Left ventricle myocardium inferior (tissue), 1 donor: Measurements from ENCODE around the gene SUV39H2. TPM values are rescaled to one million over a fixed set of nuclear protein-coding genes. Genes with fewer than 3 reads are reported as not detected.

ENCODE experiments used
- DNase-seq: peaks from one replicate; pipeline ENCODE4 v3.0.0-alpha.2; 2020
- H3K27ac ChIP-seq: fragments of 200-600 bp; replicated peaks from 2 replicates; pipeline ENCODE4 v1.8.0; 2021
- H3K27me3 ChIP-seq: fragments of 200-600 bp; 2 replicates; pipeline ENCODE4 v1.8.0; 2021; ENCODE audit warnings: low read depth
- H3K36me3 ChIP-seq: fragments of 200-600 bp; 2 replicates; pipeline ENCODE4 v1.8.0; 2021
- H3K4me1 ChIP-seq: fragments of 200-600 bp; 2 replicates; pipeline ENCODE4 v1.8.0; 2021
- H3K4me3 ChIP-seq: fragments of 200-600 bp; 2 replicates; pipeline ENCODE4 v1.8.0; 2021; ENCODE audit warnings: mild to moderate bottlenecking, moderate library complexity
- H3K9me3 ChIP-seq: fragments of 200-600 bp; replicated peaks from 2 replicates; pipeline ENCODE4 v1.8.0; 2021
- intact Hi-C: fragments of 100-400 bp; cut with micrococcal nuclease; formaldehyde crosslinking; loops from one replicate; pipeline ENCODE4 v1.11.0; 2022
- total RNA-seq: library from RNA; stranded (reverse); fragmentation: NEBNext Ultra II Directional; extraction: Animal tissue kit (Norgen Biotek cat#: 25700); gene quantifications from one replicate; pipeline ENCODE4 v1.2.1, GENCODE V29; 2021
- TF ChIP-seq, protein P1 (sequence below): fragments of 200-600 bp; IDR thresholded peaks from 2 replicates; pipeline ENCODE4 v1.8.0; 2021; ENCODE audit warnings: antibody characterized with exemption, mild to moderate bottlenecking, borderline replicate concordance
- donor health status: DM: no; HTN: yes; CAD: no; lungs with severe emphysema.

SUV39H2 gene
- total RNA-seq, 1 donor from 2014 or later = 4.8 TPM

- Histone ChIP-seq H3K27me3 (no peaks in the 10 kb centered on the region), H3K9me3 (peaks cover 6% of the 10 kb centered on the region), H3K4me3 (no peak overlapping the region), H3K36me3 (peaks cover 61% of the 10 kb centered on the region), H3K27ac (no peak overlapping the region), H3K4me1 (no peaks in the 10 kb centered on the region)
- intact Hi-C loops = no loop called here
- DNase-seq = no peak
- TF ChIP-seq, protein P1, sequence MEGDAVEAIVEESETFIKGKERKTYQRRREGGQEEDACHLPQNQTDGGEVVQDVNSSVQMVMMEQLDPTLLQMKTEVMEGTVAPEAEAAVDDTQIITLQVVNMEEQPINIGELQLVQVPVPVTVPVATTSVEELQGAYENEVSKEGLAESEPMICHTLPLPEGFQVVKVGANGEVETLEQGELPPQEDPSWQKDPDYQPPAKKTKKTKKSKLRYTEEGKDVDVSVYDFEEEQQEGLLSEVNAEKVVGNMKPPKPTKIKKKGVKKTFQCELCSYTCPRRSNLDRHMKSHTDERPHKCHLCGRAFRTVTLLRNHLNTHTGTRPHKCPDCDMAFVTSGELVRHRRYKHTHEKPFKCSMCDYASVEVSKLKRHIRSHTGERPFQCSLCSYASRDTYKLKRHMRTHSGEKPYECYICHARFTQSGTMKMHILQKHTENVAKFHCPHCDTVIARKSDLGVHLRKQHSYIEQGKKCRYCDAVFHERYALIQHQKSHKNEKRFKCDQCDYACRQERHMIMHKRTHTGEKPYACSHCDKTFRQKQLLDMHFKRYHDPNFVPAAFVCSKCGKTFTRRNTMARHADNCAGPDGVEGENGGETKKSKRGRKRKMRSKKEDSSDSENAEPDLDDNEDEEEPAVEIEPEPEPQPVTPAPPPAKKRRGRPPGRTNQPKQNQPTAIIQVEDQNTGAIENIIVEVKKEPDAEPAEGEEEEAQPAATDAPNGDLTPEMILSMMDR = no peak
Observed at GRCh38 chr10:14909101-14909500, 30.4 kb downstream of the SUV39H2 start.

DNA sequence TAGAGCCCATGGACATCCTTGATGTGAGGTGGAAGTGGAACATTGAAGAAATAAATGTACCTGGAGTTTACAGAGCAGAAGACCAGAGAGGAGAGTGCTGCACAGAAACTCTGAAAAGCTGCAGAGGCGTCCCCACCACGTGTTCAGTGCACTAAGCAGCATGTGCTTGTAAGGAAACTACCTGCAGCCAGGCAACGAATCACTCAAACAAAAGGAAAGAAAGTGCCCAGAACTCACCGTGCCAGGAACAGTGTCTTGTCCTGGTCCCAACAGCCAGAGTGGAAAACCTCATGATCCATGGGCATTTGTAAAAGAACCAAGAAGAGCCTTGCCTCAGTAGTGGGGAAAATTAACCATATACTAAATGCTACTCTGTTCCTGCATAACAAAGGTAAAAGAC lies 32.3 kb downstream of the SUV39H2 start:
- Histone ChIP-seq H3K27me3 (no peaks in the 10 kb centered on the region), H3K27ac (no peak overlapping the region), H3K4me1 (no peaks in the 10 kb centered on the region), H3K36me3 (peaks cover 68% of the 10 kb centered on the region), H3K4me3 (no peak overlapping the region), H3K9me3 (peaks cover 9% of the 10 kb centered on the region)
- TF ChIP-seq, protein P1 = no peak
- intact Hi-C loops = no loop called here
- no peak for DNase-seq

- Histone ChIP-seq H3K9me3 (peaks cover 17% of the 10 kb centered on the region), H3K27ac (no peak overlapping the region), H3K36me3 (peaks cover 75% of the 10 kb centered on the region), H3K4me3 (no peak overlapping the region), H3K4me1 (no peaks in the 10 kb centered on the region), H3K27me3 (no peaks in the 10 kb centered on the region)
- no peak for DNase-seq
- intact Hi-C loops = no loop called here
- TF ChIP-seq, protein P1 = no peak
Observed at GRCh38 chr10:14911801-14912200, 33.1 kb downstream of the SUV39H2 start.

- TF ChIP-seq, protein P1 = no peak
- Histone ChIP-seq H3K9me3 (peaks cover 32% of the 10 kb centered on the region), H3K27me3 (no peaks in the 10 kb centered on the region), H3K4me1 (no peaks in the 10 kb centered on the region), H3K27ac (no peak overlapping the region), H3K4me3 (no peak overlapping the region), H3K36me3 (peaks cover 84% of the 10 kb centered on the region)
- intact Hi-C loops = no loop called here
- no peak for DNase-seq
Observed at GRCh38 chr10:14916600-14916999, 37.9 kb downstream of the SUV39H2 start.

DNA sequence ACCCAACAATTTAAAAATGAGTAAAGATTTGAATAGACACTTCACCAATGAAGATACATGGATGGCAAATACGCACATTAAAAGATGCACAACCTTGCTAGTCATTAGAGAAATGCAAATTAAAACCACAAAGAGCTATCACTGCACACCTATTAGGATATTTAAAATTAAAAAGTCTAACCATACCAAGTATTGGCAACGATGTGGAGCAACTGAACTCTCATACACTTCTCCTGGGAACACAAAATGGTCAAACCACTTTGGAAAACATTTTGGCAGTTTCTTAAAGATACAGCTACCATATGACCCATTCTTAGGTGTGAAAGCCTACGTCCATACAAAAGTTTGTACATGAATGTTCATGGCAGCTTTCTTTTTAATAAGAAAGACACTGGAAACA lies 39.2 kb downstream of the SUV39H2 start:
- TF ChIP-seq, protein P1 = no peak
- no peak overlapping the region for H3K27ac ChIP-seq
- H3K9me3 ChIP-seq = peaks cover 32% of the 10 kb centered on the region
- H3K27me3 ChIP-seq = no peaks in the 10 kb centered on the region
- intact Hi-C loops = no loop called here
- DNase-seq = no peak
- H3K4me3 ChIP-seq = no peak overlapping the region
- peaks cover 86% of the 10 kb centered on the region for H3K36me3 ChIP-seq
- H3K4me1 ChIP-seq = no peaks in the 10 kb centered on the region

GRCh38 chr10:14918964-14919363 lies 40.3 kb downstream of the SUV39H2 start:
- Histone ChIP-seq H3K4me1 (no peaks in the 10 kb centered on the region), H3K27me3 (no peaks in the 10 kb centered on the region), H3K27ac (no peak overlapping the region), H3K4me3 (no peak overlapping the region), H3K9me3 (peaks cover 32% of the 10 kb centered on the region), H3K36me3 (peaks cover 87% of the 10 kb centered on the region)
- intact Hi-C loops = no loop called here
- TF ChIP-seq, protein P1 = no peak
- no peak for DNase-seq
